Measurements from ENCODE around the gene MCCC1. TPM values are rescaled to one million over a fixed set of nuclear protein-coding genes. Genes with fewer than 3 reads are reported as not detected.

The MCCC1 gene
- 26.2 and 42.8 TPM in 2 replicates for total RNA-seq (2022)
- percentile 74 among the genes with signal in this experiment for Bru-seq, nascent RNA
- percentile 65 among the genes with signal in this experiment for BruChase-seq, experiment 1, labeled RNA remaining after a 2-hour chase
- BruChase-seq, experiment 2, labeled RNA remaining after a 6-hour chase, result percentile 64 among the genes with signal in this experiment
- long read RNA-seq, transcript MCCC1-201 (19 exons, 2,545 nt), result major isoform, 44 of 62 reads
- long read RNA-seq, partial matches to known transcripts, result 3 of 62 reads
- long read RNA-seq, other reads (novel, unspliced or antisense), result 15 of 62 reads

GRCh38 chr3:183099026-183099837 is at the start of gene MCCC1:
Gene MCCC1 (minus strand): TSS chr3:183099496. CDS start chr3:183099440, 56 bp downstream.
- Histone ChIP-seq H3K4me1 (peaks cover 10% of the 10 kb centered on the region; the same call in 1 of the 2 replicates), H3K4me3 (ENCODE audit: low read depth, low read length) (peak within 1 kb of the TSS; percentile 92), H3K9me3 (no peaks in the 10 kb centered on the region), H3K27me3 (replicated peaks; ENCODE audit: control insufficient read depth, insufficient read depth, low read length) (no peaks in the 10 kb centered on the region), H3K36me3 (ENCODE audit: control insufficient read depth, insufficient read depth, low read length) (no peaks in the 10 kb centered on the region)
- no peaks in the 10 kb centered on the region for H3K27me3 Mint-ChIP-seq (ENCODE audit: insufficient read depth, unreplicated experiment)
- H3K4me3 Mint-ChIP-seq (ENCODE audit: unreplicated experiment), result peak within 1 kb of the TSS; percentile 98
- ChIA-PET POLR2A (no interaction called here), CTCF (interaction anchor here (0.5 to 1.1 kb wide), 2 partner anchors 13 to 1019 kb away, joined by 3 to 5 read pairs; no protein-coding TSS in a partner anchor)
- BruUV-seq (replicated peaks), result TSS peak; percentile 56
- DNase-seq, result peak; percentile 99
- peaks cover 24% of the 10 kb centered on the region for H3K36me3 Mint-ChIP-seq (ENCODE audit: insufficient read depth, unreplicated experiment)
- H3K27ac Mint-ChIP-seq (ENCODE audit: unreplicated experiment), result peak within 1 kb of the TSS; percentile 100
- H3K4me1 Mint-ChIP-seq (ENCODE audit: low read depth, unreplicated experiment), result peaks cover 13% of the 10 kb centered on the region
- no peaks in the 10 kb centered on the region for H3K9me3 Mint-ChIP-seq (ENCODE audit: unreplicated experiment)
- intact Hi-C loops (cut with micrococcal nuclease; ENCODE audit: unreplicated experiment), result loop anchor here (1.0 kb wide), 1 partner anchor 17 kb away; no protein-coding TSS in a partner anchor
- TF ChIP-seq CTCF (IDR thresholded peaks at IDR 0.05; ENCODE audit: insufficient read depth in 1 of 2, low read depth in 1 of 2, low read length in 1 of 2, severe bottlenecking in 1 of 2, unreplicated experiment in 1 of 2), result no peak

GRCh38 chr3:183148056-183148455 is 48.8 kb upstream of the MCCC1 start:
- H3K27me3 Mint-ChIP-seq (ENCODE audit: insufficient read depth, unreplicated experiment), result peaks cover 3% of the 10 kb centered on the region
- H3K4me3 Mint-ChIP-seq (ENCODE audit: unreplicated experiment), result no peak overlapping the region
- H3K36me3 Mint-ChIP-seq (ENCODE audit: insufficient read depth, unreplicated experiment), result no peaks in the 10 kb centered on the region
- DNase-seq, result no peak
- H3K9me3 Mint-ChIP-seq (ENCODE audit: unreplicated experiment), result no peaks in the 10 kb centered on the region
- Histone ChIP-seq H3K27me3 (replicated peaks; ENCODE audit: control insufficient read depth, insufficient read depth, low read length) (no peaks in the 10 kb centered on the region), H3K36me3 (ENCODE audit: control insufficient read depth, insufficient read depth, low read length) (no peaks in the 10 kb centered on the region), H3K4me3 (ENCODE audit: low read depth, low read length) (no peak overlapping the region), H3K9me3 (no peaks in the 10 kb centered on the region), H3K4me1 (peaks cover 13% of the 10 kb centered on the region)
- H3K4me1 Mint-ChIP-seq (ENCODE audit: low read depth, unreplicated experiment), result no peaks in the 10 kb centered on the region
- no TSS peak for BruUV-seq (replicated peaks)
- no peak for TF ChIP-seq CTCF (IDR thresholded peaks at IDR 0.05; ENCODE audit: insufficient read depth in 1 of 2, low read depth in 1 of 2, low read length in 1 of 2, severe bottlenecking in 1 of 2, unreplicated experiment in 1 of 2)
- POLR2A ChIA-PET, result no interaction called here
- CTCF ChIA-PET, result no interaction called here
- no peak overlapping the region for H3K27ac Mint-ChIP-seq (ENCODE audit: unreplicated experiment)
- intact Hi-C loops (cut with micrococcal nuclease; ENCODE audit: unreplicated experiment), result no loop called here

GRCh38 chr3:183144363-183144762 is 45.1 kb upstream of the MCCC1 start:
- Mint-ChIP-seq H3K36me3 (ENCODE audit: insufficient read depth, unreplicated experiment) (no peaks in the 10 kb centered on the region), H3K4me1 (ENCODE audit: low read depth, unreplicated experiment) (peaks cover 12% of the 10 kb centered on the region), H3K4me3 (ENCODE audit: unreplicated experiment) (no peak overlapping the region), H3K27me3 (ENCODE audit: insufficient read depth, unreplicated experiment) (peaks cover 3% of the 10 kb centered on the region), H3K9me3 (ENCODE audit: unreplicated experiment) (no peaks in the 10 kb centered on the region), H3K27ac (ENCODE audit: unreplicated experiment) (no peak overlapping the region)
- H3K9me3 ChIP-seq, result no peaks in the 10 kb centered on the region
- peaks cover 19% of the 10 kb centered on the region for H3K4me1 ChIP-seq
- H3K27me3 ChIP-seq (replicated peaks; ENCODE audit: control insufficient read depth, insufficient read depth, low read length), result no peaks in the 10 kb centered on the region
- DNase-seq, result no peak
- BruUV-seq (replicated peaks), result no TSS peak
- CTCF ChIA-PET, result no interaction called here
- intact Hi-C loops (cut with micrococcal nuclease; ENCODE audit: unreplicated experiment), result no loop called here
- H3K4me3 ChIP-seq (ENCODE audit: low read depth, low read length), result no peak overlapping the region
- H3K36me3 ChIP-seq (ENCODE audit: control insufficient read depth, insufficient read depth, low read length), result no peaks in the 10 kb centered on the region
- POLR2A ChIA-PET, result no interaction called here
- no peak for TF ChIP-seq CTCF (IDR thresholded peaks at IDR 0.05; ENCODE audit: insufficient read depth in 1 of 2, low read depth in 1 of 2, low read length in 1 of 2, severe bottlenecking in 1 of 2, unreplicated experiment in 1 of 2)

Data from Caco-2 (cell line).